RWPE2 (cell line): ENCODE data around the gene PBRM1.

Experiments
- ATAC-seq: fragments of 200-7000 bp; cut with Tn5 transposase; 3 replicates; pipeline ENCODE4 v1.9.1; 2021; ENCODE audit warnings: low read depth
- DNase-seq: peaks from one replicate; pipeline ENCODE4 v3.0.0-alpha.2; 2020; ENCODE audit warnings: low spot score
- H3K27ac ChIP-seq: fragments of 450-650 bp; 2 replicates; pipeline ENCODE4 v1.5.1; 2017; ENCODE audit warnings: mild to moderate bottlenecking; ENCODE audit not compliant: poor library complexity, severe bottlenecking
- H3K27me3 ChIP-seq: fragments of 250-450 bp; sonication (Bioruptor Pico); 2 replicates; pipeline ENCODE4 v1.5.1; 2021; ENCODE audit warnings: mild to moderate bottlenecking, moderate library complexity; ENCODE audit not compliant: insufficient read depth, poor library complexity, severe bottlenecking
- H3K36me3 ChIP-seq: fragments of 250-450 bp; sonication (Bioruptor Pico); 2 replicates; pipeline ENCODE4 v1.5.1; 2020; ENCODE audit warnings: low read depth, mild to moderate bottlenecking, moderate library complexity
- H3K4me1 ChIP-seq: fragments of 250-450 bp; sonication (Bioruptor Pico); 2 replicates; pipeline ENCODE4 v1.5.1; 2021; ENCODE audit warnings: mild to moderate bottlenecking, moderate library complexity; ENCODE audit not compliant: insufficient read depth, poor library complexity, severe bottlenecking
- H3K4me3 ChIP-seq: fragments of 250-450 bp; sonication (Bioruptor Pico); 2 replicates; pipeline ENCODE4 v1.5.1; 2021; ENCODE audit warnings: mild to moderate bottlenecking, moderate library complexity; ENCODE audit not compliant: severe bottlenecking
- H3K9me3 ChIP-seq: fragments of 250-450 bp; sonication (Bioruptor Pico); 2 replicates; pipeline ENCODE4 v1.5.1; 2021; ENCODE audit warnings: mild to moderate bottlenecking, moderate library complexity; ENCODE audit not compliant: severe bottlenecking
- TF ChIP-seq, protein P1 (sequence below): fragments of 450-650 bp; IDR thresholded peaks from one replicate; pipeline ENCODE4 v1.5.1; 2017; ENCODE audit warnings: mild to moderate bottlenecking, moderate library complexity; ENCODE audit not compliant: poor library complexity, severe bottlenecking

Gene PBRM1

DNA sequence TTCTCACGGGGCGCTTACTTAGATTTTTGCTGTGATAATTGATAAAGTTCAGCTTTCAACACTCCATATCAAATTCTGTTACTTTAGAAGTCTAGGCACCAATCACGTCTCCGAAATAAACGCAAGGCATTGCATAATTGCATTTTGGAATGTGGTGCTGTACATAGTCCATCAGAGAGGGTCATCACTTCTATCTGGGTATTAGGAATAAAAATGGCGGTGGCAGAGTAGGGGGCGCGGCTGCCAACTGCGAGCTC, 149.7 kb downstream of the PBRM1 start:
- DNase-seq (no peak), ATAC-seq (no peak)
- Histone ChIP-seq H3K27ac (peak overlapping the region; percentile 73), H3K27me3 (no peaks in the 10 kb centered on the region), H3K4me1 (peaks cover 23% of the 10 kb centered on the region), H3K4me3 (no peak overlapping the region), H3K36me3 (peaks cover 14% of the 10 kb centered on the region), H3K9me3 (no peaks in the 10 kb centered on the region)
- TF ChIP-seq, protein P1, sequence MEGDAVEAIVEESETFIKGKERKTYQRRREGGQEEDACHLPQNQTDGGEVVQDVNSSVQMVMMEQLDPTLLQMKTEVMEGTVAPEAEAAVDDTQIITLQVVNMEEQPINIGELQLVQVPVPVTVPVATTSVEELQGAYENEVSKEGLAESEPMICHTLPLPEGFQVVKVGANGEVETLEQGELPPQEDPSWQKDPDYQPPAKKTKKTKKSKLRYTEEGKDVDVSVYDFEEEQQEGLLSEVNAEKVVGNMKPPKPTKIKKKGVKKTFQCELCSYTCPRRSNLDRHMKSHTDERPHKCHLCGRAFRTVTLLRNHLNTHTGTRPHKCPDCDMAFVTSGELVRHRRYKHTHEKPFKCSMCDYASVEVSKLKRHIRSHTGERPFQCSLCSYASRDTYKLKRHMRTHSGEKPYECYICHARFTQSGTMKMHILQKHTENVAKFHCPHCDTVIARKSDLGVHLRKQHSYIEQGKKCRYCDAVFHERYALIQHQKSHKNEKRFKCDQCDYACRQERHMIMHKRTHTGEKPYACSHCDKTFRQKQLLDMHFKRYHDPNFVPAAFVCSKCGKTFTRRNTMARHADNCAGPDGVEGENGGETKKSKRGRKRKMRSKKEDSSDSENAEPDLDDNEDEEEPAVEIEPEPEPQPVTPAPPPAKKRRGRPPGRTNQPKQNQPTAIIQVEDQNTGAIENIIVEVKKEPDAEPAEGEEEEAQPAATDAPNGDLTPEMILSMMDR = no peak

DNA sequence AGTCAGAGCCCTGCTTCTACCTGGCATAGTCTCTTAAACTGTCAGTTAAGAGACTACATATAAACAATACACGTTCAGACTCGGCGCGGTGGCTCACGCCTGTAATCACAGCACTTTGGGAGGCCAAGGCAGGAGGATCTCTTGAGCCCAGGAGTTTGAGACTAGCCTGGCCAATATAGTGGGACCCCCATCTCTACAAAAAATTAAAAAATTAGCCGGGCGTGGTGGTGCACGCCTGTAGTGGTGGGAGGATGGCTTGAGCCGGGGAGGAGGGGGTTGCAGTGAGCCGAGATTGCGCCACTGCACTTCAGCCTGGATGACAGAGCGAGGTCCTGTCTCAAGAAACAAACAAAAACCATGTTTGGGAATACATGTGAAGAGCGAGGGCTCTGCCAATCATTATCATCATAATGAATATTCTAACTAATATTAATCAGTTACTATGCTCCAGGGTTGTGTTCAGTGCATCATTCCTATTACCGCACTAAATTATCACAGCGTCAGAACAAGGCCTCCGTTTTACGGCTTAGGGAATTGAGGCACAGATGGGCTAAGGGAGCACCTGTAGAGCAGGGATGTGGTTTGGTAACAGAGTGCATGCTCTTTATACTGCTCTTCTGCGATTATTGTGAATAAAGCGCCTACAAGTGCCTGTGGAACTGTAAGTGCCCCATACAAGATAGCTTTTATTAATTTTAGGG, 150.2 kb downstream of the PBRM1 start:
- Histone ChIP-seq H3K27me3 (no peaks in the 10 kb centered on the region), H3K36me3 (peaks cover 9% of the 10 kb centered on the region), H3K4me3 (no peak overlapping the region), H3K27ac (peak overlapping the region; percentile 73), H3K4me1 (peaks cover 23% of the 10 kb centered on the region), H3K9me3 (no peaks in the 10 kb centered on the region)
- ATAC-seq (no peak), DNase-seq (no peak)
- TF ChIP-seq, protein P1 = no peak

DNA sequence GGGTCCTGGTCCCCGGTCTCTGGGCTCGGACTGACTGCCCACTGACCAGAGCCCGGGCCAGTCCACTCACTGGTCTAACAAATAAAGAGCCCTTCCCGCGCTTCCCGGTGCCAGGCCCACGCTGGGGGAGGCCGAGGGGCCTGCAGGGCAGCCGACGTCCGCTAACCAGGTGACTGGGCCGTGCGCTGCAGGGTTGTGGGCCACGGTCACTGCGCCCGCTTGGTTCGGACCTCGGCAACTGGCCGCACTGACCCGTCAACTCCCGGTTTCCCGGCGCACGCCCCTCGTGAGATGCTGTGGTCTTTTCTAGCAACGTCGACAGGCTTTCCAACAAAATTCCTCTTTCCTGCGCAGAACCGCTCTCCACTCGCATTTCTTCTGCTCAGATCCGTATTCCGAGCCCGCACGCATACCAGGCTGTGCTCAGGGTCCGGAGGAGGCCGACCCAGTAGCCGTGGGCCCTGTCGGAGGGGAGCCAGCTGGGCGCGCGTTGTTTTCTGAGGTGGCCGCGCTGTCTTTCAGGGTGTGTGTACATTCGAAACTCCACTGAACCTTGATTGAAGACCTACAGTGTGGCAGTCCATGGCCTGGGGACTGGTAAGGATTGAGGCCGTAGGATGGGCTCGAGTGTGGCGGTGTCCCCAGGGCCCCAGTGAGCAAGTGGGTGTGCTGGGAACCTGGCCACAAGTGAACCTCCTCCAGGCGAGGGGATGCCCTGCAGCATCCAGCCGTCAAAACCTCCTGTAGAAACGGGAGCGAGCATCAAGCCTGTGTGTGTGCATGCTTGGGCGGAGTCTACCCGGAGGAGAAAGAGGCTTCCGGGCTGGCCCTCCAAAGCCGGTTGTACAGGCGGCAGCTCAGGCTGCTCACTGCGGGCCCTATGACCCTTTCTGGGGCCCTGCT, 151.2 kb downstream of the PBRM1 start:
- H3K36me3 ChIP-seq = no peaks in the 10 kb centered on the region; the same call in 1 of the 2 replicates
- DNase-seq (peak; percentile 66), ATAC-seq (no peak)
- peak overlapping the region; percentile 88 for H3K4me3 ChIP-seq
- H3K27ac ChIP-seq = peak overlapping the region; percentile 73
- TF ChIP-seq, protein P1 = no peak
- no peaks in the 10 kb centered on the region for H3K27me3 ChIP-seq
- H3K9me3 ChIP-seq = no peaks in the 10 kb centered on the region
- peaks cover 23% of the 10 kb centered on the region for H3K4me1 ChIP-seq

DNA sequence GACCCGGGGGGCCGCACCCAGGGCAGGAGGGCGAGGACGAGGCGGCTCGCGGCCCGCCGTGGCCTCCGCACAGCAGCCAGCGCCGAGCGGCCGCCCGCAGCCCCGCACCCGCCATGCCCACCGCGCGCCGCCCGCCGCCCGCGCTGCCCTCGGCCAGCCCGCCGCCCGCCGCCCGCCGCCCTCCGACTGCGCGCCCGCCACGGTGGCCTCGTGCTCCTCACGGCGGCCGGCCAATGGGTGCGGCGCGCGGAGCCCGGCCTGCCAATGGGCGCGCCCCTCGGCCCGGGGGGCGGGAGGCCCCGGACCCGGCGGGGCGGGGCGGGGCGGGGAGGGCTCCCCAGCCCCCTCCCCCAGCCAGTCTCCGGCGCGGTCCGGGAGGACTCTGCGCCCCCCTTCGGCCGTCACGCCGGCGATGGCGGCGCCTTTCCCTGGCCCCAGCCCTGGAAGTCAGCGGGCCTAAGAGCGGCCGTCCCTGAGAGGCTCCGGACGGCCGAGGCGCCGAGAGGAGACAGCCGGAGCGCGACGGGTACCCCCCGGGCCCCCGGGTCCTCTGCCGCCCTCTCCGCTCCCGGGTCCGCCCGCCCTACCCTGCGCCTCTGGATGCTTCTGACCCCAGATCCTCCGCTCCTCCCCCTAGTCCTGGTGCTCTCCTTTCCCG, 152.0 kb downstream of the PBRM1 start, which contains the start of gene NT5DC2:
Gene NT5DC2 (minus strand): TSS at position 235 of the 658 bp plus-strand sequence. CDS start 120 bp downstream, at position 115.
- peaks cover 18% of the 10 kb centered on the region for H3K4me1 ChIP-seq
- H3K27ac ChIP-seq = peak within 1 kb of the TSS; percentile 73
- H3K4me3 ChIP-seq = peak within 1 kb of the TSS; percentile 88
- no peaks in the 10 kb centered on the region for H3K9me3 ChIP-seq
- peaks cover 4% of the 10 kb centered on the region for H3K36me3 ChIP-seq
- no peak for DNase-seq
- TF ChIP-seq, protein P1 = peak; percentile 19
- no peaks in the 10 kb centered on the region for H3K27me3 ChIP-seq
- peak; percentile 28 for ATAC-seq
